Measurements from ENCODE around the gene UGGT1.

The UGGT1 gene

DNA sequence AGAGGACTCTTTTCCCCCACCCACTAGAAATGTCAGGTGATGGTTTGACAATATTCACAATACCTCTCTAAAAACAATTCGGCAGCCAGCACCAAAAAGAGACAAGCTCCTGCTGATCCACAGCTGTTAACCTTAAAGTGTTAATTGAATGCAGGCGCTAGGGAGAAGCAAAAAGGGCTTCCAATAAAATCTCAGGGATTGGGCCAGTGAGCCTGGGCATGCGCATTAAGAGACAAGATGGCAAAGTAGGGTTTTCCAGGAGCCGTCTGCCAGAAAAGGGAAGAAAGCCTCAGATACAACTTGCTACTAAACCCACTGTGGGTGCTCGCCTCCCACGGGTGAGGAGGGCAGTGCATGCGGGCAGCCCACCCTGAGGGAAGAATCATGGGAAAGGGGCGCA is 128.9 kb downstream of the UGGT1 start:
- no peak for DNase-seq

DNA sequence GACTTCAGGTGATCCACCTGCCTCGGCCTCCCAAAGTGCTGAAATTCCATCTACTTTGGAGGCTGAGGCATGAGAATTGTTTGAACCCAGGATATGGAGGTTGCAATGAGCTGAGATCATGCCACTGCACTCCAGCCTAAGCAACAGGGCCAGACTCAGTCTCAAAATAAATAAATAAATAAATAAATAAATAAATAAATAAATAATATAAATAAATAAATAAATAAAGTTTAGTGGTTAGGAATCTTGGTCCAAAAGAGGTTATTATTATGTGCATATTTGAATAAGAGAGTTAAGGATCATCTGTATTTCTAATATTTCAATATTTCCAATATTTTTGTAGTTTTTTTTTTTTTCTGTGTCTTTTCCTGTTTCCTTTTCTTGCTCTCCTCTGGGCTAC is 136.9 kb downstream of the UGGT1 start:
- DNase-seq: no peak

DNA sequence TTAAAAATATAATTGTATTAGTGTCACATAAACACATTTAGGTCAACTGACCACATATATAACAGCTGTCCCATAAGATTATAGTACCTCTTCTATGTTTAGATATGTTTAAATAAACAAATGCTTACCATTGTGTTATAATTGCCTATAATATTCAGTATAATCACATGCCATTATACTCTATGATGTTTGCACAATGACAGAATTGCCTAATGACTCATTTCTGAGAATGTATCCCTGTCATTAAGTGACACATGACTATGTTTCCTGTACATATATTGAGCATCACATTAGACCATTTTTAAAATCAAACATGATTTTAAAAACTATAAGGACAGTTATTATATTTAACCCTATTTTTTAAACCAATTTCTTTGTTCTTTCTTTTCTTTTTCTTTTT is 137.9 kb downstream of the UGGT1 start:
- peak; percentile 53 to 93 for DNase-seq

DNA sequence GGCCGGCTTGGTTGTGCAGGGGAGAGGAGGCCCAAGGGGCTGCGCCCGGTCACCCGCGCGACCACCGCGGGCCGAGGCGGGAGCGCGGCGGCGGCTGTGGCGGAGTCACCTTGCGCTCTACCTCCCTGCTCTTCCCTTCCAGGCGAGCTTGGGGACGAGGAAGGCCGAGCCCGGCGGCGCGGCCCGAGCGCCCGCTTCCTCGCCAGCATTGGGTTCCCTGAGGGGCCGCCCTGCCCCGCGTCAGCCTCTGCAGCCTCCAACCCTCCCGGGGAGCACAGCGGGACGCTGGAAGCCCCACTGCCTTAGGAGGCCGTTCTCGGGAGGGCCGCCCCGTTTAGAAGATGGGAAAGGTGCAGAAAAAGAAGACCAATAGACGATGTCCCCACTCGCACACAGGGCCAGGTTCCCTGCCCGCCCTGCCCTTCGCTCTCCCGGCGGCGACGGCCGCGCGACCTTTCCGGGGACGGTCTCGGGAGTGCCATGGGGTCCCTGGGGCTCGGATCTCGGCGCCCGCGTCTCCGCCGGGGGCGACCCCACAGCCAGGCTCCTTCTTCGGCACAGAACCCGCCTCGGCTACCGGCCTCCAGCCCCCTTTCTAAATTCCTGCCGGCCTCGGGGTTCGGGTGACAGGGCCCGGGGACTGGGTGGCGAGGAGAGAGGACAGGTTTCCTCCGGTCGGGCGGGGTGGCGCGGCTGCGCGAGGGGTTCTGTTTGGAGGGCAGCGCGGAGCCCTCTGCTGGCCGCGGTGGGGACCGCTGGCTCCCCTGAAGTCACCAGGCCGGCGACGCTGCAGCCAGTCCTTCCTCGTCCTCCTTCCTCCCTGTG is 142.2 kb downstream of the UGGT1 start:
- peak; percentile 78 to 86 for DNase-seq

DNA sequence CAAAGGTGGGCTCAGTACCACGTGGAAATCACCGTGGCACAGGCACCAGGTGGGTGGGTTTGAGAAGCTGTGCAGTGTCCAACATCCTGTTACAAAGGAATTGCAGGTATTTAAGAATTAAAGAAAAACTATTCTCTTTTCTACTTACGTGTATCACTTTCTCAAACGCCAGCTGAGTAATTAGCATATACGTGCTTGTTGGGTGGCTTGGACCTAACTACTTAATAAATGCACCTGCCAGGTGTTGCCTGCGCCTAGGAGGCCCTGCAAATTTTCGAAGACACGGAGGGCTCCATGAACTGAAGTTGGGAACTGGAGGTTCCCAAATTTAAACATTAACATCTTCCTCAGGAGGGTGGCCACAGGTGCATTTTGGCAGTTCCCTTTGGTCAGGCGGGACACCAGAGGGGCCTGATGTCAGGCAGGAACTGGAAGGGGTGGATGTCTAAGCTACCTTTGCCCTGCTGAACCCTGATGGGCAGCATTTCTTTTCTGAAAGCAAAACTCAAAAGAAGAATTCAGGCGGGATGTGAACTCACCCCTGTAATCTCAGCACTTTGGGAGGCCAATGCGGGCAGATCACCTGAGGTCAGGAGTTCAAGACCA is 142.9 kb downstream of the UGGT1 start:
- DNase-seq: no peak

DNA sequence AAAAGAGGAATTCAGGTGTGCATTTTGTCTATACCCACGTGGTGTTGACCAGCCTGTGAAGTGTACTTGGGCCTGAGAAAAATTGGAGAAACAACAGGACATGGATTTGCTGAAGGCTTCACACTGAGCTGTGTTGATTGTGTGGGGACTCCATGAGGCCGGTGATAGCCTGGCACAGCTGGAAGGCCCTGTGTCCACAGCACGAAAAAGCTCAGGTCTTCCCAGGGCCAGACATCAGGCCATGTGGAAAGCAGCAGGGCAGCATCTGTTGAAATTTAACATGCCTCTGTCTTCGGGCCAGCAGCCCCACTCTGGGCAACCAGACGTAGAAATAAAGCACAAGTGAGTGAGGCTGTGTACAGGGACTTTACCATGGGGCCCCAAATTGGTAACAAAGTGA is 143.6 kb downstream of the UGGT1 start:
- no peak for DNase-seq

DNA sequence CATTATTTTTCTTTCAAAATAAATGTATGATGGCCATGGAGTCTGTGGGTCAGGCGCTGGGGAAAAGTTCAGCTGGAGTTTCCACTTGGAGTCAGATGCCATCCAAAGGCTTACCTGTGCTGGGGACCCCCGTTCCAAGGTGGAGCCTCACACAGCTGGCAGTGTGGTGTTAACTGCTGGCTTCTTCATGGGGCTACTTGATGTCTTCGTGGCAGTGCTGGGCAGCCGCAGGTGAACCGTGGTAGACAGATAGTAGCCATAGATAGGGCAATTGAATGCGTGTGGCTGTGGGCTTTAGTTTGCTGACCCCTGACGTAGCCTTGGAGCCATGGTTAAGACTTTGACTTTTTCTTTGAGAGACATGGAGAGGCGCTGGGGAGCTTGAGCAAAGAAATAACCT is 144.6 kb downstream of the UGGT1 start:
- no peak for DNase-seq

DNA sequence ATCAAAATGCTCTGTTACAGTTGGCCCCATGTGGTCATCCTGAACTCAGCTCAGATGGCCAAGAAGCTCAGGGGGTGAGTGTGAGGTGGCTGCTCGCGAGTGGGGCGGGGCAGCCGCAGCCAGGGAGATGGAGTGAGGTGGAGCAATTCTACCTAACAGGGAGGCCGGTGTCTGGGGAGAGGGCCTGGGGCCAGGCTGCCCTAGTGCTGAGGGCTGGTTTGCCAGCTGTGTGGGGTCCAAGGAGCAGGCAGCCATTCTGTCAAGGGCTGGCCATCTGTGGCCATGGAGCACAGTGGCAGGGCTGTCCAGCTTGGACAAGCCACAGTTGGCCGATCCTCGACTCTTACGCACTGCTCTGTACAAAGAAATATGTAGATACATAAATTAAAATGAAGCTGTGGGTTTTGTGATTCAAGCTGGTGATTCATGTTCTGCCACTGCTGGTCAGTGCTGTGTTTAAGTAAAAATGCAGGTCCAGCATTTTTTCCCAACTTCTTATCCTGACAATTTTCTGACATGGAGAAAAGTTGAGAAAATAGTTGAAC is 145.6 kb downstream of the UGGT1 start:
- no peak for DNase-seq

DNA sequence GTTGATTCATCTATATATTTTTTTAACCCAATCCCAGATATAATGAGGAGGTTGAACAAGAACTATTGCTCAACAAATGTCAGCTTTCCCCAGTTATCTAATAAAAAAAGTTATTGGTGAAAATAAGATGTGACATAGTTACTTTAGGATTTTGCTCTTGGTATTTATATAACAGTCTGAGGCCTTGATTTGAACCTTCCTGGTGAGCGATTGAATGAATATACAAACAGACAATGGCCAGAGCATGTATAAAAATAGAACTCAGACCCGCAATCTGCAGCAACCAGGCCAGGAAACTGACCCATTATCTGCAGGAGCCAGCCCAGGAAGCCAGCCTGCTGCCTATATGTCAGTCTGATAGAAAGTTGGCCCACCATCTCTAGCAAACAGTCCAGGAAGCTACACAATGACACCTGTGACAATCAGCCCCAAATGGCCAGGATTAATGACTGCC is 146.1 kb downstream of the UGGT1 start:
- DNase-seq: no peak

DNA sequence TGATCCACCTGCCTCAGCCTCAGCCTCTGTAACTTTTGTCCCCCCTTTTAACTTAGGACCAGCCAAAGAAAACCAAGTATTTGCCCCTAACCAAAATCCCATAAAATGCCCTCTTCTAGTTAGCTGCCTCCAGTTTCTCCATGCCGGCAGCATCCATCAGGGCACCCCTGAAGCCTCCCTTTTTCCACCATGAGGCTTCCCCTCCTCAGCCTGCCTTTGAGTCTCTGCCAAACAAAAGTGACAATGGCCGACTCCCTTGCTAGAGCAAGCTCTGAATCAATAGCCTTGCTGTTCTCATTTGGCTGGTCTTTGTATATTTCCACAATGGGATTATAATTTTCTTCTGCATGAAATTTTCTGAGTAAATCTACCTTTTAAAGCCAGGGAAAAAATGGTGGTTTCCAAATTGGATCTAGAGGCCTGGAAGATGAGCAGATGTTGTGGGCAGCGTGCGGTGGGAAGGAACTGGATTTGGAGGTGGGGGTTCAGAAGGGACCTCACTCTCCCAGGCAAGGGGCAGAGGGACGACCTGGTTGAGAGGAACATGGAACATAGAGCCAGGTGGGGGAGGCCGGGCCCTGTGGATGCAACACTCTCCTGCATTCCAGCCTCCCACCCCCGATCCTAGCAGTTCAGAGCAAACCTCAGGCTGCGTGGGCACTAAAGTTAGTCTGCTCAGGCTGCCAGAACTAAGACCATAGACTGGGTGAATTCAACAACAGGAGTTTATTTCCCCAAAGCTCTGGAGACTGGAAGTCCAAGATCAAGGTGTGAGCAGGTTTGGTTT is 147.1 kb downstream of the UGGT1 start:
- no peak for DNase-seq

DNA sequence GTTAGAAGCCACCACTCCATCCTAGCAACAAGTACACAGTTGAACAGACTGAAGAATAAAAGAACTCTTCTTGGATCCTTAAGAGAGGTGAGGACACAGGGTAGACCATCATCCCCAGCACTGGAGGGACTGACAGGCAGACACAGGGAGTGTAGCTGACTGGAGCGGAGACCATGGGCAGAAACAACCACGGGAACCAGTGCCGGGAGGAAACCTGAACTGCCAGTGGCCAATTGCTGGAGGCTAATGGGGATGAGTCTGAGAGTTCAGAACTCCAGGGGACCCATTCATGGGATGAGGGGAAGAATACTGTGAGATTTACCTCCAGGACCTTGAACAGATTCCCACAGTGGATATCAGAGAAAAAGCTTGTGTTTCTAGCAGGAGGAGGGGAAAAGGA is 150.9 kb downstream of the UGGT1 start:
- DNase-seq: no peak

All from inflammatory macrophage (primary cell).